K562 (cell line): ENCODE results near the gene RPLP2. TPM values are rescaled to one million over a fixed set of nuclear protein-coding genes. Genes with fewer than 3 reads are reported as not detected.

Experiments used
- ATAC-seq: fragments of 200-7000 bp; cut with Tn5 transposase; 3 replicates; pipeline ENCODE4 v1.9.1; 2020; ENCODE audit warnings: moderate library complexity
- BruUV-seq: library from RNA; stranded (reverse); fragments of 400-500 nt; replicated peaks from 2 replicates; lab custom pipeline; 2021; lab: Mats Ljungman, UMichigan
- CTCF ChIA-PET: fragments of 300-600 bp; formaldehyde crosslinking; extraction: SDS; loops from one replicate; lab custom pipeline; 2021; ENCODE audit warnings: low intra/inter-chr PET ratio; lab: Yijun Ruan, JAX
- POLR2A ChIA-PET: fragments of 300-600, 350-650 bp; sonication (Branson Sonifier 250); formaldehyde crosslinking; extraction: SDS; loops from one replicate; lab custom pipeline; 2021; ENCODE audit warnings: antibody characterized with exemption, inconsistent platforms; lab: Yijun Ruan, JAX
- DNase-seq, 4 experiments: peaks; one replicate each; pipeline versions ENCODE4 v3.0.0 to v3.0.0-alpha.2; 2011 to 2018; ENCODE audit warnings: low spot score in 3 of 4, mixed read lengths in 3 of 4; ENCODE audit errors: extremely low read depth in 1 of 4
- FAIRE-seq: peaks from 2 replicates; lab custom pipeline; 2011; peaks lifted over from hg19 to GRCh38; lab: Jason Lieb, UNC
- H2AFZ ChIP-seq: 2 replicates; pipeline ENCODE4 v1.6.0; 2011; ENCODE audit warnings: low read depth, low read length, control low read depth, inconsistent platforms
- H3K27ac ChIP-seq: fragments of 200-600 bp; 3 replicates; pipeline ENCODE4 v1.8.0; 2011; ENCODE audit warnings: low read depth, mild to moderate bottlenecking, control low read depth, inconsistent platforms, low read length, moderate library complexity, mixed read lengths; ENCODE audit errors: extremely low read depth
- H3K27me3 ChIP-seq, 2 experiments: fragments of 300-600 bp in 1 of 2; 2 replicates in 1 of 2; 3 replicates in 1 of 2; pipeline versions ENCODE4 v1.6.0 to v1.8.0; 2011; ENCODE audit warnings: inconsistent platforms in 2 of 2, low read length in 2 of 2, mild to moderate bottlenecking in 1 of 2, mixed read lengths in 1 of 2, moderate library complexity in 1 of 2; ENCODE audit not compliant: control insufficient read depth in 2 of 2, insufficient read depth in 2 of 2
- H3K36me3 ChIP-seq: fragments of 300-600 bp; 3 replicates; pipeline ENCODE4 v1.8.0; 2011; ENCODE audit warnings: mild to moderate bottlenecking, low read length, inconsistent platforms; ENCODE audit not compliant: control insufficient read depth, insufficient read depth
- H3K4me1 ChIP-seq, 2 experiments: fragments of 200-600 bp in 1 of 2; replicated peaks in 1 of 2; 2 replicates in 1 of 2; 3 replicates in 1 of 2; pipeline versions ENCODE4 v1.5.1 to v1.8.0; 2011; ENCODE audit warnings: inconsistent platforms in 2 of 2, low read length in 2 of 2, mild to moderate bottlenecking in 1 of 2, mixed read lengths in 1 of 2, moderate library complexity in 1 of 2; ENCODE audit not compliant: control insufficient read depth in 2 of 2, insufficient read depth in 2 of 2
- H3K4me2 ChIP-seq: 2 replicates; pipeline ENCODE4 v1.6.1; 2011; ENCODE audit warnings: low read length, control low read depth, inconsistent platforms, mixed read lengths; ENCODE audit not compliant: insufficient read depth
- H3K4me3 ChIP-seq: fragments of 200-600 bp; sonication (generic), shearing (Covaris generic); 2 replicates; pipeline ENCODE4 v1.5.1; 2016; ENCODE audit warnings: control low read depth, inconsistent platforms
- H3K79me2 ChIP-seq: fragments of 200-600 bp; 3 replicates; pipeline ENCODE4 v1.8.0; 2011; ENCODE audit warnings: low read length, inconsistent platforms; ENCODE audit not compliant: control insufficient read depth, insufficient read depth
- H3K9ac ChIP-seq, 2 experiments: 2 replicates each; pipeline versions ENCODE4 v1.6.0 to v1.6.1; 2011; ENCODE audit warnings: low read depth in 2 of 2, low read length in 2 of 2, control low read depth in 1 of 2, inconsistent platforms in 1 of 2, mild to moderate bottlenecking in 1 of 2, mixed read lengths in 1 of 2; ENCODE audit not compliant: insufficient read depth in 1 of 2
- H3K9me1 ChIP-seq: one replicate; pipeline ENCODE4 v1.6.0; 2011; ENCODE audit warnings: inconsistent platforms, mild to moderate bottlenecking, low read length, moderate library complexity; ENCODE audit not compliant: control insufficient read depth, insufficient read depth
- H3K9me3 ChIP-seq: replicated peaks from 2 replicates; pipeline ENCODE4 v1.5.1; 2011; ENCODE audit warnings: low read depth, low read length, inconsistent platforms; ENCODE audit not compliant: control insufficient read depth, insufficient read depth
- H4K20me1 ChIP-seq: replicated peaks from 2 replicates; pipeline ENCODE4 v1.6.1; 2011; ENCODE audit warnings: low read length, inconsistent platforms, mixed read lengths; ENCODE audit not compliant: control insufficient read depth, insufficient read depth
- BACH1 ChIP-seq: fragments of 200-800 bp; sonication (Bioruptor generic); IDR thresholded peaks from 2 replicates; pipeline ENCODE4 v1.6.1; 2016; ENCODE audit warnings: missing genetic modification characterization, missing compliant biosample characterization
- CBFA2T3 ChIP-seq: fragments of 450-650 bp; IDR thresholded peaks from 2 replicates; pipeline ENCODE4 v1.6.1; 2017
- FOXM1 ChIP-seq, 2 experiments: fragments of 450-650 bp in 1 of 2; sonication (generic) in 1 of 2; formaldehyde crosslinking in 1 of 2; IDR thresholded peaks; 2 replicates each; pipeline versions ENCODE4 v1.6.1 to v1.9.0; 2017 to 2022; ENCODE audit warnings: low read depth in 2 of 2, mild to moderate bottlenecking in 2 of 2, missing genetic modification reagents in 1 of 2, moderate library complexity in 1 of 2
- MXI1 ChIP-seq: IDR thresholded peaks from 2 replicates; pipeline ENCODE4 v1.6.1; 2011; ENCODE audit warnings: low read depth, mild to moderate bottlenecking, improper control_type of control experiment, low read length
- NFIC ChIP-seq: fragments of 450-650 bp; IDR thresholded peaks from 2 replicates; pipeline ENCODE4 v1.6.1; 2017; ENCODE audit warnings: mild to moderate bottlenecking, inconsistent platforms
- PATZ1 ChIP-seq: fragments of 250-450 bp; sonication (Bioruptor Pico); IDR thresholded peaks from 2 replicates; pipeline ENCODE4 v1.5.0; 2020; ENCODE audit warnings: mild to moderate bottlenecking, borderline replicate concordance
- POLR2G ChIP-seq: fragments of 200-400 bp; formaldehyde crosslinking; IDR thresholded peaks from 2 replicates; pipeline ENCODE4 v1.6.1; 2017; ENCODE audit warnings: low read depth, mild to moderate bottlenecking, antibody characterized with exemption, low read length, moderate library complexity
- SMC3 ChIP-seq: conservative IDR thresholded peaks from 2 replicates; pipeline ENCODE4 v1.6.1; 2011; ENCODE audit warnings: low read depth, low read length, improper control_type of control experiment; ENCODE audit not compliant: insufficient read depth
- TBL1XR1 ChIP-seq, 2 experiments: IDR thresholded peaks; 2 replicates each; pipeline ENCODE4 v1.6.1; 2012; ENCODE audit warnings: improper control_type of control experiment in 2 of 2, low read length in 2 of 2, mild to moderate bottlenecking in 1 of 2
- TRIM25 ChIP-seq: fragments of 450-650 bp; IDR thresholded peaks from 2 replicates; pipeline ENCODE4 v1.7.0; 2016; ENCODE audit warnings: borderline replicate concordance
- USF1 ChIP-seq: sonication (generic); formaldehyde crosslinking; IDR thresholded peaks from 2 replicates; pipeline ENCODE4 v1.9.0; 2022; ENCODE audit warnings: mild to moderate bottlenecking, missing genetic modification reagents
- VEZF1 ChIP-seq: fragments of 200-800 bp; sonication (Bioruptor generic); IDR thresholded peaks from 2 replicates; pipeline ENCODE4 v1.6.1; 2017; ENCODE audit warnings: missing genetic modification characterization, missing compliant biosample characterization
- ZNF217 ChIP-seq: sonication (generic); formaldehyde crosslinking; IDR thresholded peaks from 2 replicates; pipeline ENCODE4 v1.8.0; 2022; ENCODE audit warnings: mild to moderate bottlenecking, missing genetic modification reagents
- WGBS: fragments of 100-300 bp; shearing (Covaris generic); methylation state at CpG from one replicate; pipeline ENCODE4 v1.1.6; 2016; ENCODE audit warnings: low coverage, mixed read lengths; ENCODE audit not compliant: insufficient coverage; ENCODE audit errors: missing lambda C conversion rate; 5-methylcytosine and 5-hydroxymethylcytosine counted together
- in situ Hi-C: fragments of 300-500 bp; cut with MboI; formaldehyde crosslinking; loops from 4 replicates; pipeline ENCODE4 v1.15.0; 2018; ENCODE audit warnings: inconsistent platforms, mixed read lengths
- intact Hi-C: fragments of 100-400 bp; cut with micrococcal nuclease; formaldehyde crosslinking; loops from 2 replicates; pipeline ENCODE4 v1.14.2; 2022
- polyA plus RNA-seq, 8 experiments: library from polyadenylated mRNA; depleted of rRNA in 4 of 8; stranded (reverse) in 5 of 8; unstranded in 3 of 8; fragments of >200 nt; fragmentation: Nextera tagmentation in 2 of 8; fragmentation: Illumina TruSeq in 1 of 8; extraction: Ambion mirVana in 2 of 8; extraction: Trizol in 1 of 8; gene quantifications; 2 replicates each; pipeline versions ENCODE4 v1.2.1 to v1.2.3, GENCODE V29; 2011 to 2014; ENCODE audit warnings: inconsistent platforms in 1 of 8, missing spikeins in 1 of 8
- total RNA-seq, 7 experiments: library from RNA; depleted of rRNA in 6 of 7; stranded (reverse); fragments of >200 nt in 6 of 7; fragmentation: Illumina TruSeq in 2 of 7; extraction: Trizol in 2 of 7; gene quantifications; 2 replicates each; pipeline versions ENCODE4 v1.2.1 to v1.2.3, GENCODE V29; 2011 to 2021; ENCODE audit warnings: low replicate concordance in 1 of 7

Gene RPLP2
- total and polyA plus RNA-seq, 9 of the 15 experiments (the other 6 are each of a cell fraction or from before 2014, with no cell fraction given): 528 to 3,807 (median 1,633) TPM

- ATAC-seq: peak; percentile 28
- Histone ChIP-seq H3K27ac (no peak overlapping the region), H3K9me3 (no peaks in the 10 kb centered on the region), H2AFZ (no peak overlapping the region), H3K36me3 (peaks cover 14% of the 10 kb centered on the region; the same call in 1 of the 3 replicates), H4K20me1 (no peaks in the 10 kb centered on the region; the same call in 1 of the 2 replicates), H3K27me3 (no peaks in the 10 kb centered on the region), H3K4me1 (peaks cover 27 to 80% of the 10 kb centered on the region in 2 experiments), H3K4me3 (no peak overlapping the region), H3K79me2 (peaks cover 37% of the 10 kb centered on the region), H3K9ac (peak overlapping the region in 1 of 2 experiments; percentile 75; a peak in 2 of 4 replicates), H3K9me1 (peaks cover 3% of the 10 kb centered on the region), H3K4me2 (no peak overlapping the region)
- in situ Hi-C loops (no loop called here), intact Hi-C loops (loop anchor here (5.0 to 10.0 kb wide), 2 partner anchors 70 to 207 kb away; partner anchors contain the start of gene CHID1)
- no TSS peak for BruUV-seq
- ChIA-PET CTCF (no interaction called here), POLR2A (interaction anchor here (0.5 to 1.6 kb wide), 2 partner anchors 11 to 56 kb away, joined by 5 read pairs; no protein-coding TSS in a partner anchor)
- peak; percentile 66 to 79 (median 70) for DNase-seq
- FAIRE-seq: peak; percentile 64
- WGBS: 72% methylated on average over 23 of the region's 31 CpGs
- TF ChIP-seq NFIC: peak; percentile 74
- TF ChIP-seq CBFA2T3: no peak
- no peak for TF ChIP-seq BACH1 (tag)
- peak; percentile 75 for TF ChIP-seq VEZF1 (CRISPR knock-in tag)
- no peak for TF ChIP-seq TRIM25
- no peak for TF ChIP-seq TBL1XR1 (IDR thresholded peaks at IDR 0.05; ENCODE audit: low read length in 2 of 2)
- TF ChIP-seq ZNF217: no peak
- no peak for TF ChIP-seq FOXM1 (IDR thresholded peaks at IDR 0.05; ENCODE audit: low read depth)
- TF ChIP-seq FOXM1 (CRISPR knock-in tag; IDR thresholded peaks at IDR 0.05; ENCODE audit: low read depth): no peak
- no peak for TF ChIP-seq PATZ1 (CRISPR knock-in tag)
- TF ChIP-seq POLR2G: peak; percentile 43; the same call in 1 of the 2 replicates
- peak; percentile 55 for TF ChIP-seq USF1 (CRISPR knock-in tag)
- 0 out of 2 replicates have a peak, but pooled peaks have one; percentile 33 for TF ChIP-seq MXI1
- TF ChIP-seq SMC3: no peak
Observed at GRCh38 chr11:844693-845644, 35.2 kb downstream of the RPLP2 start.
